Measurements from ENCODE around the gene RASGEF1C.

Gene RASGEF1C

DNA sequence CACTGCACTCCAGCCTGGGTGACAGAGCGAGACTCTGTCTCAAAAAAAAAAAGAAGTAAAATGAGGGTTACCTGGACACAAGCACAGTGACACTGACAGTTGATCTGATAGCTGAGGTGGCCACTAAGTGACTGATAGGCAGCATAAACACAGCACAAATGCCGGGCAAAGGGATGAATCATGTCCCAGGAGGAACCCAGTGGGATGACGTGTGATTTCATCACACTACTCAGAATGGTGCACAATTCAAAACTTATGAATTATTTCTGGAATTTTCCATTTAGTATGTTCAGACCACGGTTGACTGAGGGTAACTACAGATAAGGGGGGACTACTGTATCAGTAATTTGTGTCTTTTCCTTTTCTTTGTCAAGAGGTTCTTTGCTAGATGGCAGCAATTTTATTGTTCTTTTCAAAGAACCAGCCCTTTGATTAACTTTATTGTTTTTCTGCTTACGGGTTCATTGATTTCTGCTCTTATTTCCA is 103.1 kb downstream of the RASGEF1C start:
- TF ChIP-seq, protein P1, sequence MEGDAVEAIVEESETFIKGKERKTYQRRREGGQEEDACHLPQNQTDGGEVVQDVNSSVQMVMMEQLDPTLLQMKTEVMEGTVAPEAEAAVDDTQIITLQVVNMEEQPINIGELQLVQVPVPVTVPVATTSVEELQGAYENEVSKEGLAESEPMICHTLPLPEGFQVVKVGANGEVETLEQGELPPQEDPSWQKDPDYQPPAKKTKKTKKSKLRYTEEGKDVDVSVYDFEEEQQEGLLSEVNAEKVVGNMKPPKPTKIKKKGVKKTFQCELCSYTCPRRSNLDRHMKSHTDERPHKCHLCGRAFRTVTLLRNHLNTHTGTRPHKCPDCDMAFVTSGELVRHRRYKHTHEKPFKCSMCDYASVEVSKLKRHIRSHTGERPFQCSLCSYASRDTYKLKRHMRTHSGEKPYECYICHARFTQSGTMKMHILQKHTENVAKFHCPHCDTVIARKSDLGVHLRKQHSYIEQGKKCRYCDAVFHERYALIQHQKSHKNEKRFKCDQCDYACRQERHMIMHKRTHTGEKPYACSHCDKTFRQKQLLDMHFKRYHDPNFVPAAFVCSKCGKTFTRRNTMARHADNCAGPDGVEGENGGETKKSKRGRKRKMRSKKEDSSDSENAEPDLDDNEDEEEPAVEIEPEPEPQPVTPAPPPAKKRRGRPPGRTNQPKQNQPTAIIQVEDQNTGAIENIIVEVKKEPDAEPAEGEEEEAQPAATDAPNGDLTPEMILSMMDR (IDR thresholded peaks at IDR 0.05; ENCODE audit: low read depth, low read length), result no peak
- no peak overlapping the region for H3K27ac ChIP-seq
- no peak overlapping the region for H3K4me3 ChIP-seq (ENCODE audit: low read depth, low read length)
- no peaks in the 10 kb centered on the region for H3K27me3 ChIP-seq (ENCODE audit: insufficient read depth, low read depth, severe bottlenecking)
- H3K36me3 ChIP-seq, result no peaks in the 10 kb centered on the region
- H3K9me3 ChIP-seq (ENCODE audit: severe bottlenecking), result peaks cover 2% of the 10 kb centered on the region
- DNase-seq, result no peak

DNA sequence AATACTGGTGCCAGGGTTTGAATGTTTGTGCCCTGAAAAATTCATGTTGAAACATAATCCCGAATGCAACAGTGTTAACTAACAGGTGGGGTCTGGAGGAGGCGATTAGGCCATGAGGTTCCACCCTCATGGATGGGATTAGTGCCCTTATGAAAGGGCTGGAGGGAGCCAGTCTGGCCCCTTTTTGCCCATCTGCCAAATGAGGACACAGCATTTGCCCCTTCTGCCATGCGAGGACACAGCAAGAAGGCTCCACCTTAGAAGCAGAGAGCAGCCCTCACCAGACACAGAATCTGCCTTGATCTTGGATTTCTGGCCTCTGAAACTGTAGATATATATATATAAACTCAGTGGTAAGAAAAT is 104.9 kb downstream of the RASGEF1C start:
- TF ChIP-seq, protein P1 (IDR thresholded peaks at IDR 0.05; ENCODE audit: low read depth, low read length), result no peak
- Histone ChIP-seq H3K27me3 (ENCODE audit: insufficient read depth, low read depth, severe bottlenecking) (no peaks in the 10 kb centered on the region), H3K27ac (peak overlapping the region; percentile 67), H3K4me3 (ENCODE audit: low read depth, low read length) (peak overlapping the region; percentile 14; the same call in 1 of the 2 replicates), H3K36me3 (no peaks in the 10 kb centered on the region), H3K9me3 (ENCODE audit: severe bottlenecking) (peaks cover 2% of the 10 kb centered on the region)
- DNase-seq, result peak; percentile 61

- Histone ChIP-seq H3K9me3 (ENCODE audit: severe bottlenecking) (peaks cover 2% of the 10 kb centered on the region), H3K27me3 (ENCODE audit: insufficient read depth, low read depth, severe bottlenecking) (no peaks in the 10 kb centered on the region), H3K4me3 (ENCODE audit: low read depth, low read length) (no peak overlapping the region), H3K27ac (peak overlapping the region; percentile 67), H3K36me3 (no peaks in the 10 kb centered on the region)
- DNase-seq, result no peak
- TF ChIP-seq, protein P1 (IDR thresholded peaks at IDR 0.05; ENCODE audit: low read depth, low read length), result no peak
Observed at GRCh38 chr5:180103487-180104167, 105.4 kb downstream of the RASGEF1C start.

- Histone ChIP-seq H3K4me3 (ENCODE audit: low read depth, low read length) (no peak overlapping the region), H3K27ac (no peak overlapping the region), H3K27me3 (ENCODE audit: insufficient read depth, low read depth, severe bottlenecking) (no peaks in the 10 kb centered on the region), H3K36me3 (no peaks in the 10 kb centered on the region), H3K9me3 (ENCODE audit: severe bottlenecking) (peaks cover 2% of the 10 kb centered on the region)
- TF ChIP-seq, protein P1 (IDR thresholded peaks at IDR 0.05; ENCODE audit: low read depth, low read length), result no peak
- DNase-seq, result no peak
Observed at GRCh38 chr5:180102636-180103035, 106.4 kb downstream of the RASGEF1C start.

DNA sequence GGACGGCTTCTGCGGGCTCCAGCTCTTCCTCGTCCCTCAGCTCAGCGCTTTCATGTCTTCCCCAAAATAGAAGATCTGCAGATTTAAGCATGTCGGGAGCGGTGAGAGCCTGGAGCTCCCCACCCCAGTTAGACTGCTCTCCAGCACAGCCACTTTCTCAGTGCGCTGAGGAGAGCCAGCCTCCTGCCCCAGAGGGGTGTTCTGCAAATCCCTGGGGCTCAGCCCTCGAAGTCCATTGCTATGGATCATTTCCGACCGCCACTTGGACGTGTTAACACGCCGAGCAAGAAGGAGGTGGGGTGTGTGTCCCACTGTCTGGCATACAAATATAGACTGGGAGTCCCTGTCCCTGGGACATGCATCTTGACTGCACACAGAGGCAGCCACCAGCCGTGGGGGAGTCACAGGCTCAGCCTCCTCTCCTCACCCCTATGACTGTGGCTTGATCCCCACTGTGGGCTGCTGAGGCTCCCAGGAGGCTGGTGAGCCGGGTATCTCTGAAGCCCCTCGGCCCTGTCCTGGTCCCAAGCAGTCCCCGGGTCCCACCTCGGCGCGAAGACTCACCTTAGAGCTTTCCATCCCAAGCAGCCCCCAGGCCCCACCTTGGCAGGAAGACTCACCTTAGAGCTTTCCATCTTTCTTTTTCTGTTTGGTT is 107.4 kb downstream of the RASGEF1C start:
- Histone ChIP-seq H3K9me3 (ENCODE audit: severe bottlenecking) (no peaks in the 10 kb centered on the region), H3K27me3 (ENCODE audit: insufficient read depth, low read depth, severe bottlenecking) (no peaks in the 10 kb centered on the region), H3K4me3 (ENCODE audit: low read depth, low read length) (no peak overlapping the region), H3K27ac (no peak overlapping the region), H3K36me3 (no peaks in the 10 kb centered on the region)
- TF ChIP-seq, protein P1 (IDR thresholded peaks at IDR 0.05; ENCODE audit: low read depth, low read length), result no peak
- DNase-seq, result no peak

All from WERI-Rb-1 (cell line).